Mucosa of descending colon (tissue), 3 donors: ENCODE measurements around the gene KLF9. TPM values are rescaled to one million over a fixed set of nuclear protein-coding genes. Genes with fewer than 3 reads are reported as not detected.

Source experiments
- ATAC-seq: fragments of 200-7000 bp; cut with Tn5 transposase; one replicate; pipeline ENCODE4 v1.9.1; 2020; ENCODE audit warnings: mild to moderate bottlenecking, moderate library complexity
- DNase-seq, 3 donors: peaks; one replicate each; pipeline ENCODE4 v3.0.0-alpha.2; 2020
- H3K36me3 ChIP-seq: fragments of 200-600 bp; one replicate; pipeline ENCODE4 v1.8.0; 2021; ENCODE audit warnings: low read depth, mild to moderate bottlenecking
- H3K4me1 ChIP-seq: fragments of 200-600 bp; one replicate; pipeline ENCODE4 v1.8.0; 2021; ENCODE audit warnings: low read depth, mild to moderate bottlenecking
- H3K4me3 ChIP-seq: fragments of 200-600 bp; one replicate; pipeline ENCODE4 v1.8.0; 2021; ENCODE audit warnings: mild to moderate bottlenecking
- H3K9me3 ChIP-seq: fragments of 200-600 bp; one replicate; pipeline ENCODE4 v1.8.0; 2021; ENCODE audit warnings: mild to moderate bottlenecking
- CTCF ChIP-seq: fragments of 200-600 bp; IDR thresholded peaks from one replicate; pipeline ENCODE4 v1.8.0; 2022; ENCODE audit warnings: antibody characterized with exemption, mild to moderate bottlenecking
- intact Hi-C, 2 donors: fragments of 100-400 bp; cut with DNase I in 1 of 2; cut with micrococcal nuclease in 1 of 2; formaldehyde crosslinking; loops; one replicate each; pipeline versions ENCODE4 v1.11.0 to v1.11.1; 2022; cut with DNase I, micrococcal nuclease
- total RNA-seq, 3 donors: library from RNA; stranded (reverse); fragmentation: NEBNext Ultra II Directional in 2 of 3; extraction: Animal tissue kit (Norgen Biotek cat#: 25700) in 2 of 3; gene quantifications; one replicate each; pipeline versions ENCODE4 v1.2.1 to v1.2.4, GENCODE V29; 2021 to 2023
- donor health status: DM: no; HTN: no; CAD: no; lungs with moderate emphysema.
- donor health status: DM: no; HTN: no; CAD: no.
- donor health status: DM: no; HTN: yes; CAD: no.

The KLF9 gene
- total RNA-seq, 3 donors from 2014 or later, result 29.5 to 104 (median 45.4) TPM

GRCh38 chr9:70421272-70422180, 7.1 kb upstream of the KLF9 start:
- intact Hi-C loops, result loop anchor here in 1 of 2 donors (5.0 kb wide), 1 partner anchor 56 kb away; no protein-coding TSS in a partner anchor
- TF ChIP-seq CTCF, result no peak
- Histone ChIP-seq H3K4me3 (no peak overlapping the region), H3K4me1 (peaks cover 37% of the 10 kb centered on the region), H3K9me3 (no peaks in the 10 kb centered on the region), H3K36me3 (peaks cover 3% of the 10 kb centered on the region)
- peak in 1 of 3 donors; percentile 35 for DNase-seq
- ATAC-seq, result no peak

- peak; percentile 51 for ATAC-seq
- no peaks in the 10 kb centered on the region for H3K9me3 ChIP-seq
- H3K4me1 ChIP-seq, result peaks cover 37% of the 10 kb centered on the region
- H3K36me3 ChIP-seq, result peaks cover 3% of the 10 kb centered on the region
- DNase-seq, result peak; percentile 92 to 94 (median 93)
- peak overlapping the region; percentile 17 for H3K4me3 ChIP-seq
- no peak for TF ChIP-seq CTCF
- intact Hi-C loops, result loop anchor here in 1 of 2 donors (5.0 kb wide), 1 partner anchor 57 kb away; no protein-coding TSS in a partner anchor
Observed at GRCh38 chr9:70420441-70421271, 6.2 kb upstream of the KLF9 start.

DNA sequence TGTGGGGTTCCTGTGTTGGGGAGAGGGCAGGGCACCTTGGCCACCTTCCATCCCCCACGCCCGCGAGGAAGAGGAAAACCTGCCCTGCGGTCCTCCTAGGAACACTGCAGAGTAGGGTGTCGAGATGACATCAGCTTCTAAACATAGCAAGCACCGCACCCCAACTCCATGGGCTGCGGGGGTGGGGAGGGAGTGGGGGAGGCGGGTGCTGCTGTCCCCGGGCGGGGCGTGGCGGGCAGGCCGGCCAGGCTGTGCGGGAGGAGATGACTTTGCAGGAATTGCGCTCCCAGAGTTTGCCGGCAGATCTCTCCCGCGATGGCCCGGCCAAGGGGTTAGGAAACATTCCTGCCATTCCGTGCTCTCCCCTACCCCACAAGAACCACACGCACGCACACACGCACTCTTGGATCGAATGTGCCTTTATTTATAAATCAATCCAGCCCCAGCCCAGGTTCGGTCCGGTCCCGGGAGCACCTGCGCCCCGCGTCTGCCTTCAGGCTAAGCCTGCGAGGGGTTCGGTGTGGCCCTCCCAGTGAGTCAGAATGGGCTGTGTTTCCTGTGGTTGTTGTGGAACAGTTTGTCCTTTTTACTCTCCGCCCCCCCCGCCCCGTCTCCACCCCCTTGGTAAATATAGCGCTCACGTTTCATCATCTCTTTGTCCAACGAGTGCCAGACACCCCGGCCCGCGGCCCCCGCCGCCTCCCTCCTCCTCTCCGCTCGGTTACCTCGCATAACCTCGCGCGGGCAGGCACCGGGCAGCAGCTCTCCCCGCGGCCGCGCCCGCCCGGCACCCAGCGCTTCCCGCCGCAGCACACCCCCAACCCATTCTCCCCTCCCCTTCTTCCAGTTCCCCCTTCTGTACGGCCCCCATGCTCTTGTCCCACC, 5.3 kb upstream of the KLF9 start:
- no peak for TF ChIP-seq CTCF
- peaks cover 3% of the 10 kb centered on the region for H3K36me3 ChIP-seq
- no peaks in the 10 kb centered on the region for H3K9me3 ChIP-seq
- DNase-seq, result peak; percentile 93 to 98 (median 97)
- H3K4me1 ChIP-seq, result peaks cover 39% of the 10 kb centered on the region
- ATAC-seq, result peak; percentile 72
- intact Hi-C loops, result loop anchor here (5.0 to 10.0 kb wide), 3 partner anchors 58 to 175 kb away; no protein-coding TSS in a partner anchor
- H3K4me3 ChIP-seq, result peak overlapping the region; percentile 17

DNA sequence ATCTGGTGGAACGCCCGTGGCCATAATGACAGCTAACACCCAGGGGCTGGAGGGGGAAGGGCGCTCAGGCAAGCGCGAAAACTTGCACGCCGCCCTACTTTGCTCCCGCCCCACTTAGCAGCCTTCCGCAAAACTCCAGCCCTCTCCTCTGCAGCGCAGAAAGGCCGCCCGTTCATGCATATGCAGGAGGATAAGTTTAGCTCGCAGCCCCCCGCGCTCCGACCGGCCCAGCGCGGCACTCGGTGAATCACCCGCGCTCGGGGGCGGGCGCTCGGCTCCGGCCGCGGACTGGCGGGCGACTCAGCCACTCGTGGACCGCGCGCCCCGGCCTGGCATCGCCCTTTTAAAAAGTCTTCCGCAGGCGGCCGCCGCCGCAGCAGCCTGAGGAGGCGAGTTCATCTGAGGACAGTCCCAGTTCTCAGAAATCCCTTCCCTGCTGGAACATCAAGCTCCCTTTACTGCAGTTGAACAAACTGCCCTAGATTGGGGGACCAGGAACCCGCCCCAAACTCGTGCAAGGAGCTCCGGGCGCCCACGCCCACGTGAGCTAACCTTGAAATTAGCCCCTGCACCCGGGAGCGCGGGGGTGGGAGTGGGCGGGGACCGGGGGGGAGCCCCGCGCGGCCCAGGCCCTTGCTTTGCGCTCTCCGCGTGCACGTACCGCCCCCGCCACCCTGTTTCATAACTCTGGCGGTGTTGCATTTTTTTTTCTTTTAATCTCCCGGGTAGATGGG, 4.5 kb upstream of the KLF9 start:
- peaks cover 43% of the 10 kb centered on the region for H3K4me1 ChIP-seq
- peaks cover 3% of the 10 kb centered on the region for H3K36me3 ChIP-seq
- no peaks in the 10 kb centered on the region for H3K9me3 ChIP-seq

More for the DNA sequence above, 4.5 kb upstream of the KLF9 start:
- no peak for TF ChIP-seq CTCF
- peak; percentile 56 for ATAC-seq
- intact Hi-C loops, result loop anchor here (5.0 to 10.0 kb wide), 2 partner anchors 63 to 176 kb away; no protein-coding TSS in a partner anchor
- DNase-seq, result peak; percentile 92 to 96 (median 94)
- peak overlapping the region; percentile 15 for H3K4me3 ChIP-seq
